Measurements from ENCODE around the gene AKT1.
"Not testable (repeated sequence)": the region's sequence is repeated elsewhere in the genome, so short reads cannot be mapped to it uniquely, and the experiment has no call there.

AKT1 gene

GRCh38 chr14:104734991-104735779 is 60.4 kb downstream of the AKT1 start:
- no peak for FAIRE-seq

DNA sequence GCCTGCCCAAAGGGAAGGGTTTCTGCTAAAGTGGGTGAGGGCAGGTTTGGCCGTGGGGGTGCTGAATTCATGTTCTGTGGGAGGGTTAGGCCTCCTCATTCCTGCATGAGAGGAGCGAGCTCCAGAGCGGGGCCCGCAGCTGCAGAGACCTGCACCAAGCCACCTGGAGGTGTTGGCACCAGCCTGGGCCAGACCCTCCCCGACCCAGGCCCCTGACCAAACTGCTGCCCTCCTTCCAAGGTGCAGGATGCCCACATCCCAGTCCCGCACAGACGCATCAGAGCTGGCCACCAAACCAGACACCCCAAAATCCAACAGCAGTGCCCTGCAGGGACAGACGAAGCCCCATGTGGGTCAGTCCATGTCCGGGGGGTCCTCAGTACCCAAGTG is 61.0 kb downstream of the AKT1 start:
- FAIRE-seq = no peak

- FAIRE-seq = no peak
Observed at GRCh38 chr14:104734051-104734587, 61.4 kb downstream of the AKT1 start.

DNA sequence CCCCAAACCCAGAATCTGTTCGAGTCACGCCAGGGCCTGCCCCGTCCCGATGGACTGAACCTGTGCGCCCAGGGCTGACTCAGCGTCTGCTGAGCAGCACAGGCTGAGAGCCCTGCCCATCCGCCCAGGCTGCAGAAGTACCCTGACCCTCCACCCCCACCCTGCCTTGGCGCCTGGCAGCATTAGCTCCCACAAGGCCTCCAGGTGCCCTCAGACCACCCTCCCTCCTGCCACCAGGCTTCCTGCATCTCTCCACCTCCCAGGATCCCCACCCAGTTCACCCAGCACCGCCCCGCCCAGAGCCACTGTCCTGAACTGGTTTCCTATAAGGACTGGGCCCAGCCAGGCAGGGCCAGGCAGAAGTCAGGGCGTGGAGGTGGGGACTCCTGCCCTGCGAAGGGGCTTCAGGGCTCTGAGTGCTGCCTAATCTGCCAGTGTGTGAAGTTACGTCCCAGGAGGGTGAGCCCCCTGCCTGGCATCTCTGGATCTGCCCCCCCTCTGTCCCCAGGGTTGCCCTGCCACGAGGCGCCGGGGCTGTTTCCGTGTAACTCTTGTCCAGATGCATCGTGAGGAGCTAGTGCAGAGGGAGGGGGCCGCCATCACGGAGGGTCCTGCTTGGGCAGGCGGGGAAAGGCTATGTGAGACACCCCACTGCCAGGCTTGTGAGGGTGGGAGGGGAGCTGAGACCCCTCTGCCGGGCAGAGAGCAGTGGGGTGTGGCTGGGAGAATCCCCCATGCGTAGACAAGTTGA is 62.4 kb downstream of the AKT1 start:
- no peak for FAIRE-seq

DNA sequence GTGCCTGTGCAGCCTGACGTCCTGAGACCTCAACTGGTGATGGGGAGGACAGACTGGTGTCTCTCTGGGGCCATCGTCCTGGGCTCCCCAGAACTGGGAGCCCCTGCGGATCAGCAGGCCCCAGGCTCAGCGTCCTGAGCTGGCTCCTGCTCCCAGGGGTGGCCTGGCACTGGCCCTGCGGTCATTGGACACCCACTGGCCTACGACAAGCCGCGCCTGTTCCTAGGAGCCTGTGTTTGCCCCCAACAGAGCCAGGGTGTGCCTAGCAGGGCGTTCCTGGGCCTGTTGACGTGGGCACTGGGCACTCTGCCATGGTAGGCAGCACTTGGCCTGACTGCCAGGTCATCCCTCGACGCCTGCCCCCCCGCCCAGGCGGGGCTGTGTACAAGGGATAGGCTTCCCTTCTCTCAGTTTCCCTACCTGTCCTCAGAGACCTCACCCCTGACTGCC is 63.2 kb downstream of the AKT1 start:
- no peak for FAIRE-seq

DNA sequence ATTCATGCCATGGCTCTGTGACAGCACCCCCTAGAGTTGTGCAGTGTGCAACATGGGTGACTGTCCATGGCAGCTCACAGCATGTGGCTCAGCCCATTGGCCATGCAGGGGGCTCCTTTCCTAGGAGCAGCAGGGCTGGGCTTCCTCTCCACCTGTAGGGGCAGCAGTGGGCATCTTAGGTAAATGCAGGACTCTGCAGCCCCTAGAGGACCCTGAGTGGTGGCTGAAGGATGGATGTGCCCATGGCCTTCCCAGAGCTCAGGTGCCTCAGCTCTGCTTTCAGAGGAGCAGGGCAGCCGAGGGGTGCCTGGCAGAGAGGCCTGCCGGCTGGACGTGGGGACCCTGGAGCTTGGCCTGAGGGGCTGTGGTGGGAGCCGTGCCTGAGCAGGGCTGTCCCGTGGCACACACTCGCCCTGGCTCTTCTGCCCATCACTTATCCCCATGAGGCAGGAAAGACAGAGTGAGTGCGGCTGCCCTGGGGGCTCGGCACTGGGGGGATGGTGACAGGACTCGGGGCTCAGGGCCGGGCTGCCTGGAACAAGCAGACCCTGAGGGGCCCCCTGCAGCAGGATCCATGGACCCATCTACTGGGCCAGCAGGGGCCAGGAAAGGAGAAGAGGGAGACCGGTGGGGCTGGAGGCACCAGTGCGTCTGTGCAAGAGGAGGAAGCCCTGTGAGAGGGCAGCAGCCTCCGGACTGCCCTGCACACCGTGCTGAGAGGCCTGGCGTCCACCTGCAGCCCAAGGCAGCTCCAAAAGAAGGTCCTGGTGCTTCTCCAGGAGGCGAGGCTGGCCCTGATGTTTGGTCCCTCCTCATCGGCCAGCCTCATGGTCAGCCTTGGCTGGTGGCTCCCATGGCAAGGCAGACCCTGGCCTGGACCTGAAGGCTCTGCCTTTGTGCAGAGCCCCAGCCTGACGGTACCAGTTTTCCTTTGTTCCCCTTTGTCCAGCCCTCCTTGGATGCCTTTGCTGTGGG is 63.9 kb downstream of the AKT1 start:
- no peak for FAIRE-seq

DNA sequence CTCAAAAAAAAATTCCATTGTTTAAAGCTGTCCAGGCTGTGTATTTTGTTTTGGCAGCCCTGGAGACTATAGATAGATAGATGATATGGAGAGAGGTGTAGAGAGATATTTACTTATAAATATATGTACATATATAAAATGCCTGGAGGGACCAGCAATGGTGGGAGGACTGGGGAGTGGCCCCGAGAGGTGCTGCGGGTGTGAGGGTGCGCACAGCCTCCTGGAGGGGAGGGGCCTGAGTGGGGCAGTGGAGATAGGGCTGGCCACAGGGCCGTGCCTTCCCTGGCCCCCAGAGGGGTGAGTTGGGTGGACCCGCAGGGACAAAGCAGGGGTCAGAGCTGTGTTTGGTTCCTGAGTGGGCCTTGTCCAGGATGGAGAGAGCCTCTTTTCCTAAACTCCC is 65.1 kb downstream of the AKT1 start:
- FAIRE-seq = no peak

DNA sequence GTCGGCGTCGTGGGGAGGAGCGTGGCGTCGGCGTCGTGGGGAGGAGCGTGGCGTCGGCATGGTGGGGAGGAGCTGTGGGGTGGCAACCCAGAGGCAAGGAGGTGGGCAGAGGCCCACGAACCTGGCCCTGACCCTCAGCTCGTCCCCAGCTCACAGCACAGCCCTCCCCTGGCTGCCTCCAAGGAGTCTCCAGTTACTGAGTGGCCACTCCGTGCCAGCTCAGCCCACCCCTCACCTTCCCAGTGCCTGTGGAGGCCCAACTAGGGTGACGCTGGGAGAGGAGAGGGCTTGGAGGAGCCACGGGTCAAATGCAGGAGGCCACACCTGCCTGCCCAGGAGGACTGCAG is 65.7 kb downstream of the AKT1 start:
- no peak for FAIRE-seq

- not testable (repeated sequence) for FAIRE-seq
Observed at GRCh38 chr14:104729176-104729834, 66.2 kb downstream of the AKT1 start.

DNA sequence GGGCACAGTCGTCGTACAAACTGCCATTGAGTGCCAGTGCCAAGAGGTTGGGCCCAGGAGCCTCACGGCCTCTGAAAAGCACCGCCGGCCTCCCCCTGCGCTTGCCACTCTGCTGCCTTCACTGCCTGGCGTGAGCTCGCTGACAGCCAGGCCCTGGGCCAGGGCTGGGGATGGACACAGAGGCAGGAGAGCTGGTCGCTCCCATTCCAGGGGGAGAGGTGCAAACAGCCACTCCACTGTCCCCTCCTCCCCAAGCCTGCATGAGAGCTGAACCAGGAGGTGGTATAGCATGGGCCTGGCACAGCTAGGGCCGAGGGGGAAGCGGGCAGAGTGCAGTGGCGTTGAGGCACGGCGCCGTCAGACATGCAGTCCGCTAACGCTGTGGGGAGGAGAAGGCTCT is 66.9 kb downstream of the AKT1 start:
- no peak for FAIRE-seq

DNA sequence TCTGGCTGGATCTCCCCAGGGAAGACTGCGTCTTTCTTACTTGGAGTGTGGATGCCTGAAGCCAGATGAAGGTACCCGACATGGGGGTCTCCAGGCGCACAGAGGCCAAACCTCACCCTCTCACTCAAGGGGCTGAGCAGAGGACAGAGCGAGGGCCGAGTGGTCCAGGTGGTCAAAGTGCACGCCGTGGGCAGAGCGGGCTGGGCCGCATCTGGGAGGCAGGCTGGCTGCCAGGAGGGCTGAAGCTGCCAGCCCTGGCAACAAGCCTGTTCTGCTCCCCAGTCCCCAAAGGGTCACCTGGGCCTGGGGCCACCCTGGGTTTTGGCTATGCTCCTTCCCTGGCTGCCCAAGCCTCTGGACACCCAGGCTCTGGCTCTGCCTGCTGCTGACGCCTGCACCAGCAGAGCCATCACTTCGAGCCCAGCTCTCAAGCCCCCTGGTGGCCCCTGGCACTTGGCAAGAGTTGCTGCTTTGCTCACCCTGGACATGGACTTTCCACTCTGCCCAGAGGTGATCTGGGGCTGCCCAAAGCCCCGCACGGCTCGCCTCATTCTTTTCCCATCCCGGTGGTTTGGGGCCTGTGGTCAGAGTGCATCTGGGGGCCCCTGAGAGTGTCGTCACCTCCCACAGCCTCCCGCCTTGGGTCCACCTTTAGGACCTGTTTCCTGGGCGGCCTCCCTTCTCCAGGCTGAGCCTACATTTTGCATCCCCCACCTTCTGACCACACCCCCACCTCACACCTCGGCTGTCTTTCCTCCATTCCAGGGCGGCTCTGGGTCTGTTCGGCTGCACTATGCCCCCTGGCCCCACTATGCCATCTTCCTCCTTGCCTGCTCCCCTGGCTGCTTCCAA is 68.7 kb downstream of the AKT1 start:
- no peak for FAIRE-seq

DNA sequence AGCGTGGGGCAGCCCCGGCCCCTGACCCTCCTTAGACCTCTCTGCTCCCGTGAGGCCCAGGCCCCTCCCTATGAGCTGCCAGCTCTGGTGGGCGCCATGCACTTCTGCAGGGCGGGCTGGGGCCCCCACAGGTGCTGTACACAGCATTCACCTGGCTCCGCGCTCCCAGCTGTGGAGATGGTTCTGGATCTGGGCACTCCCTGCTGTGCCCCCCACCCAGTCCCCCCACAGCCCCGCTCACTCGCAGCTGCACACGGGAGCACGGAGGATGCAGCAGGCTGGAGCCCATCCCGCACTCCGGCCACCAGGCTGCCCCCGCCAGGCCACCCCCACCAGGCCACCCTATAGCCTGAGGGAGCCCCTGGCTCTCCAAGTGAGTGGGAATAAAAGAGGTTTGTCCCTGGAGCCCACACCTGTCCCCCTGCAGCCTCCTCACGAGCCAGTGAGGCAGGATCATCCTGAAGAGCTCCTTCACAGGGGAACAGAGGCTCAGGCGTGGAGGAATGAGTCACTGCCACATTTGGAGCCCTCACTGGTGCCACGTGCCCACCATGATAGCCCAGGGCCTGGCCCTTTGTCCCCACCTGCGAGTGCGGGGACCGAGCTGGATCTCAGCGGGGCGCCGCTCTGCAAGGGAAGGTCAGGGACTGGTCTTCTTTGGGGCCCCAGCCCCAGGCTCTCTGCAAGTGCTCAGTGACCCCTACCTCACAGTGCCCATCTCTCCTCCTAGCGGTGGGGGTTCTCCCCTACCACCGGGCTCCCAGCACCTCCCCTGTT is 69.6 kb downstream of the AKT1 start:
- FAIRE-seq = no peak

DNA sequence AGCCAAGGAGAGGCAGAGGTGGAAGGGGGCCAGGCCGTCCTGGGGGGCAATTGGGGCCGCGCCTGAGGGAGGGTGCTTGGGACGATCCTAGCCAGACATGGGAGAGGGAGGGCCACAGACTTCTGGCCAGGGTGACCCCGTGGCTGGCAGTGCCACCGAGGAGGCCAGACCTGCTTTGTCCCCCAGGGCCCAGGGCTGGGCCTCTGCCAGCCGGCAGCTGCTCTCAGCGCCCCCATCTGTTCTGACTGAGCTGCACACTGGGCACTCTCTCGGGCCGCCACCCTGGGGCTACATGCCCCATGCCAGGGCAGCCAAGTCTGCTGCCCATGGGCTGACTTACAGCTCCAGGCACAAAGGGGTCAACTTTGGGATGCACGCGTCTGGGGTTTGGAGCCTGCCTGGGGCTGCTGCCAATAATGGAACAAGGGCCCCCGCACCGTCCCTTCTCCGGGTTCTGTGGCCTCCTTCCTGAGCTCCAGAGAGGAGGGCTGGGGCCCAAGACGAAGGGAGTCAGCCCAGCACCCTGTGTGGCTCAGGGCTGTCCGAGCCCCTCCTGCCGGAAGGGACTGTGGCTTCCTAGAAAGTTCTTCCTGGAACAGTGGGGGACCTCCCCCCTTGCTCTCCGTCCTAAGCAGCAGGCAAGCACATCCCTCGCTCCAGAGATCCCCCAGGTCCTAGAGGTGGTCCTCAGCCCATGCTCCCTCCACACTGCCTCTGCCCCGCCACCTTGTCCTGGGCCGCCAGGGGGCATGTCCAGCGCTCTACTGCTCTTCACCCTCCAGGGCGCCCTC is 70.4 kb downstream of the AKT1 start:
- no peak for FAIRE-seq

GRCh38 chr14:104724407-104724980 is 71.1 kb downstream of the AKT1 start:
- FAIRE-seq = no peak

DNA sequence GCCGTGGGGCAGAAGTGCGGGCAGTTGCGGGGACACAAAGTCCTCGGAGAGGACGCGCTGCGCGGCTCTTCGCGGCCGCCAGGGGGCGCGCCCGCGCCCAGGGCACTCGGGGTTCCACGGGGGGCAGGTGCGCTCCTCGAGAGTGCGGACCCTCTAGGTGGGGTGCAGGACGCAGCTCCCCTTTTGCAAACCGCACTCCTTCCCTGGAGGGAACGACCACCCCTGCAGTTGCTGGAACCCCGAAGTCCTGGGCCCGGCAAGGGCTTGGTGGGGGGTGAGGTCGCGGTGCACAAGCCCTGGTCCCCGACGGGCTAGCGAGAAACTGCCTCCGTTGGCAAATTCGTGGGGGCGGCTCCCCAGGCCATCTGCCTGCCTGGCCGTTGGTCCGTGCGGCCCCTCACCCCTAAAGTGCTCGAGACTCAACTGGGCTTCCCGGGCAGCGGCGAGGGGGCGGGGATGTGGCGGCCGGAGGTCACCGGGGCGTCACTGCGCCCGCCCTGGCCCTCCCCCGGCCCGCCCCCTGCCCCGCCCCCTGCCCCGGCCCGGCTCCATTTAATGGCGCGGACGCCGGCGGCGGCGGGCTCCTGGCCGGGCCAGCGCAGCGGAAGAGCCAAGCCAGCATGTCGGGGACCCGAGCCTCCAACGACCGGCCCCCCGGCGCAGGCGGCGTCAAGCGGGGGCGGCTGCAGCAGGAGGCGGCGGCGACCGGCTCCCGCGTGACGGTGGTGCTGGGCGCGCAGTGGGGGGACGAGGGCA is 71.7 kb downstream of the AKT1 start, which contains the start of gene ADSS1:
ADSS1 (plus strand) TSS at position 579 of the 756 bp plus-strand sequence; CDS start at position 621, 42 bp downstream.
- no peak for FAIRE-seq

- no peak for FAIRE-seq
Observed at GRCh38 chr14:104722938-104723650, 72.5 kb downstream of the AKT1 start.

Data from endometrium (tissue), 2 donors.